BLaER1 (cell line): ENCODE data around the gene CCDC24.

ENCODE experiments used
- H3K27ac ChIP-seq: shearing (Covaris generic); formaldehyde crosslinking; 2 replicates; pipeline ENCODE4 v1.8.1; 2022
- H3K27me3 ChIP-seq: shearing (Covaris generic); formaldehyde crosslinking; 2 replicates; pipeline ENCODE4 v1.8.1; 2022
- H3K36me3 ChIP-seq: shearing (Covaris generic); formaldehyde crosslinking; 2 replicates; pipeline ENCODE4 v1.8.1; 2022
- H3K4me1 ChIP-seq: shearing (Covaris generic); formaldehyde crosslinking; 2 replicates; pipeline ENCODE4 v1.8.1; 2022
- H3K4me2 ChIP-seq: shearing (Covaris generic); formaldehyde crosslinking; 2 replicates; pipeline ENCODE4 v1.8.1; 2022
- H3K4me3 ChIP-seq: shearing (Covaris generic); formaldehyde crosslinking; 2 replicates; pipeline ENCODE4 v1.8.1; 2022
- H3K9ac ChIP-seq: shearing (Covaris generic); formaldehyde crosslinking; 2 replicates; pipeline ENCODE4 v1.8.1; 2022
- H3K9me3 ChIP-seq: shearing (Covaris generic); formaldehyde crosslinking; 2 replicates; pipeline ENCODE4 v1.8.1; 2022
- H4K20me1 ChIP-seq: shearing (Covaris generic); formaldehyde crosslinking; 2 replicates; pipeline ENCODE4 v1.8.1; 2022
- Cebpa-rat ChIP-seq: shearing (Covaris generic); IDR thresholded peaks from 2 replicates; pipeline ENCODE4 v1.8.1; 2022

The CCDC24 gene

GRCh38 chr1:44010935-44011471, 19.6 kb downstream of the CCDC24 start:
- TF ChIP-seq Cebpa-rat = no peak
- H3K4me2 ChIP-seq = peak overlapping the region; percentile 54

GRCh38 chr1:44012404-44012803, 21.0 kb downstream of the CCDC24 start:
- no peaks in the 10 kb centered on the region for H3K27me3 ChIP-seq
- no peak overlapping the region for H3K9ac ChIP-seq
- H3K4me2 ChIP-seq = peak overlapping the region; percentile 54
- H3K4me1 ChIP-seq = peaks cover 34% of the 10 kb centered on the region
- no peaks in the 10 kb centered on the region for H3K9me3 ChIP-seq
- H4K20me1 ChIP-seq = no peaks in the 10 kb centered on the region
- no peak overlapping the region for H3K4me3 ChIP-seq
- TF ChIP-seq Cebpa-rat = no peak
- H3K36me3 ChIP-seq = no peaks in the 10 kb centered on the region; the same call in 1 of the 2 replicates
- no peak overlapping the region for H3K27ac ChIP-seq

More at GRCh38 chr1:44010935-44011471, 19.6 kb downstream of the CCDC24 start:
- Histone ChIP-seq H3K9ac (no peak overlapping the region), H3K4me1 (peaks cover 34% of the 10 kb centered on the region), H3K27me3 (no peaks in the 10 kb centered on the region), H3K36me3 (no peaks in the 10 kb centered on the region; the same call in 1 of the 2 replicates), H3K4me3 (no peak overlapping the region), H3K27ac (0 out of 2 replicates have a peak overlapping the region, but pooled peaks have one; percentile 18), H3K9me3 (no peaks in the 10 kb centered on the region), H4K20me1 (no peaks in the 10 kb centered on the region)

- 0 out of 2 replicates have a peak overlapping the region, but pooled peaks have one; percentile 29 for H3K9ac ChIP-seq
Observed at GRCh38 chr1:44012941-44013609, 21.7 kb downstream of the CCDC24 start.

DNA sequence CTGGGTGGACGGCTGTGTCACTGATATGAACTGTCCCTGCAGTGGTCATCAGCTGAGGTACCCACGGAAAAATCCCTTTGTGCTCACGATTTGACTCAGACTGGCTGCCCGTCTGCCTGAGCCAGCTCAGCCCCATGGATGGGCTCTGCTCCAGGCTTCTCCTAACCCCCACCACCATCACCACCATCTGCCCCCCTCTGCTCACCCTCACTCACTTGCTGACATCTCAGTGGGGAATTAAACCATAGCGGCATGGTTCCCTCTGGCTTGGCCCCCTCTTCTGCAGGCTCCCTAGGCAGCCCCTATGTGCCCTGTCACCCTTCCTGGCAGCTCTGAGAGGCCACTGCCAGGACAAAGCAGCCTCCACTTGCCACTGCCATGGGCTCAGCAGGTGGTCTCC, 22.6 kb downstream of the CCDC24 start:
- no peaks in the 10 kb centered on the region for H3K9me3 ChIP-seq
- no peak for TF ChIP-seq Cebpa-rat

More at GRCh38 chr1:44012941-44013609, 21.7 kb downstream of the CCDC24 start:
- Histone ChIP-seq H3K9me3 (no peaks in the 10 kb centered on the region), H3K27ac (no peak overlapping the region), H3K27me3 (no peaks in the 10 kb centered on the region), H3K4me2 (peak overlapping the region; percentile 54), H4K20me1 (no peaks in the 10 kb centered on the region), H3K4me1 (peaks cover 34% of the 10 kb centered on the region), H3K4me3 (no peak overlapping the region), H3K36me3 (no peaks in the 10 kb centered on the region; the same call in 1 of the 2 replicates)
- TF ChIP-seq Cebpa-rat = no peak

GRCh38 chr1:44014365-44015104, 23.1 kb downstream of the CCDC24 start:
- no peaks in the 10 kb centered on the region; the same call in 1 of the 2 replicates for H3K36me3 ChIP-seq
- H3K4me3 ChIP-seq = no peak overlapping the region
- H3K27ac ChIP-seq = no peak overlapping the region
- no peaks in the 10 kb centered on the region for H3K9me3 ChIP-seq
- H3K9ac ChIP-seq = no peak overlapping the region
- H3K27me3 ChIP-seq = no peaks in the 10 kb centered on the region
- H3K4me2 ChIP-seq = no peak overlapping the region
- H4K20me1 ChIP-seq = no peaks in the 10 kb centered on the region
- TF ChIP-seq Cebpa-rat = no peak
- peaks cover 34% of the 10 kb centered on the region for H3K4me1 ChIP-seq

More for the DNA sequence above, 22.6 kb downstream of the CCDC24 start:
- Histone ChIP-seq H3K27ac (no peak overlapping the region), H3K27me3 (no peaks in the 10 kb centered on the region), H3K4me1 (peaks cover 34% of the 10 kb centered on the region), H3K36me3 (no peaks in the 10 kb centered on the region; the same call in 1 of the 2 replicates), H4K20me1 (no peaks in the 10 kb centered on the region), H3K4me2 (peak overlapping the region; percentile 54; the same call in 1 of the 2 replicates), H3K9ac (no peak overlapping the region), H3K4me3 (no peak overlapping the region)

GRCh38 chr1:44015206-44015605, 23.8 kb downstream of the CCDC24 start:
- Histone ChIP-seq H3K9me3 (no peaks in the 10 kb centered on the region), H4K20me1 (no peaks in the 10 kb centered on the region), H3K4me1 (peaks cover 34% of the 10 kb centered on the region), H3K9ac (no peak overlapping the region), H3K27me3 (no peaks in the 10 kb centered on the region), H3K4me2 (no peak overlapping the region), H3K36me3 (no peaks in the 10 kb centered on the region), H3K27ac (no peak overlapping the region), H3K4me3 (no peak overlapping the region)
- TF ChIP-seq Cebpa-rat = no peak

DNA sequence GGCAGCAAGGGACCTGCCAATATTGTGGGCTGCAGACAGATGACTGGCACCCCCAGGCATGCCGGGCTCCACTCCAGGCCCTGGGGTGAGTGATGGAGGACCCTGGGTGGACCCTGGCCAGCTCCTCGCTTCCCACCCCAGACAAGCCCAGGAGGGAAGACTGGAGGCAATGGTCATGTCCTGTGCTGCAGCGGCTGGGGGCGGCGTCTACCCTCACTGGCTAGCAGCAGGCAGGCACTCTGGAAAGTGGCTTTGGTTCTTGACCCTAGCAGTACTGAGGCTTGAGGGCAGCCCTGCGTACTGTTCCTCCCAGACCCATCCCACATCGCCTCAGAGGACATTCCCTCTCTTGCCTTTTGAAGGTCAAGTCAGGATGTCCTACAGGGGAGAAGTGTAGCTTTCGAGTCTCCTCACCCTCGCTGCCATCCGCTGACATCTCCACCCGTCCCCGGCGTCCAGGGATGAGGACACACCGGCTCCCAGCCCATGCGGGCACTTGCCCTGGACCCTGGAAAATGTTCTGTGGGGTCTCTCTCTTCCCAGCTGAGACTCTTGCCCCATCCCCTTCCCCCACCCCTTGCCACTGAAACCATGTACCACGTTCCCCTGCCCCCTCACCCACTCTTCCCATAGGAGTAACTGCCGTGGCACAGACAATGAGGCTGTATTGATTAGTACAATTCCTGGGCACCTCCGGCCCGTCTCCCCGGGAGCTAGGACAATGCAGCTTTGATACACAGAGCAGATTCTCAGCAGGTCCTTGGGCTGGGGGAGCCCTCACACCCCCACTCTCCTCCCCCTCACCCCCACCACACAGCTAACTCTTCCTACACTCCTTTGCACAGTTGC, 24.9 kb downstream of the CCDC24 start:
- no peak overlapping the region for H3K4me3 ChIP-seq
- no peak overlapping the region for H3K9ac ChIP-seq
- H3K4me1 ChIP-seq = peaks cover 30% of the 10 kb centered on the region
- no peaks in the 10 kb centered on the region for H3K36me3 ChIP-seq
- H3K27ac ChIP-seq = no peak overlapping the region
- TF ChIP-seq Cebpa-rat = no peak
- no peaks in the 10 kb centered on the region for H3K9me3 ChIP-seq
- H3K27me3 ChIP-seq = no peaks in the 10 kb centered on the region
- no peaks in the 10 kb centered on the region for H4K20me1 ChIP-seq
- no peak overlapping the region for H3K4me2 ChIP-seq

DNA sequence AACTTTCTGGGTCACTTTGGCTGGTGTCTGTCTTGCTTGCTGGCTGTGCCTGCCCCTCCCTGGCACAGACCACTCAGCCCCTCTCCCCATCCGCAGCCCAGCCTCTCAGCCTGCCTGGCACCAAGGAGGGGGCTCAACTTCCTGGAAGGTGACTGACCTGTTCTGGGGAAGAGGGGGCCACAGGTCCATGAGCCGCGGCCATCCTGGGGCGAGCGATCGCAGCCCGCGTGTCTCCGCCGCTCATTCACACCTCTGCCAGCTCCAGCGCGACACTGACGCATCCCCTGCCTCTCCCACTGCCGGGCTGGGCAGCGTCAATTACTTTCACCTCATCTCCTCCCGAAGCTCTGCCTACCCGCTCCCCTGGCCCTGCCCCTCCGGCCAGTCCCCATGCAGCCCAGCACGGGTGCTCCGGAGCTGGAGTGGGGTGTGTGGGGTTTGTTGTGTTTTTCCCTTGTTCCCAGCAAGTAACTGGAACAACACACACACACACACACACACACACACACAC, 25.5 kb downstream of the CCDC24 start:
- TF ChIP-seq Cebpa-rat = no peak
- H3K9ac ChIP-seq = no peak overlapping the region
- no peaks in the 10 kb centered on the region for H3K9me3 ChIP-seq

GRCh38 chr1:44019466-44019948, 28.1 kb downstream of the CCDC24 start:
- Histone ChIP-seq H3K36me3 (peaks cover 6% of the 10 kb centered on the region; the same call in 1 of the 2 replicates), H3K4me1 (no peaks in the 10 kb centered on the region), H3K9me3 (no peaks in the 10 kb centered on the region), H3K9ac (no peak overlapping the region), H3K4me2 (no peak overlapping the region), H3K27ac (no peak overlapping the region), H4K20me1 (no peaks in the 10 kb centered on the region), H3K27me3 (no peaks in the 10 kb centered on the region), H3K4me3 (no peak overlapping the region)
- TF ChIP-seq Cebpa-rat = no peak

More for the DNA sequence above, 25.5 kb downstream of the CCDC24 start:
- H3K4me2 ChIP-seq = no peak overlapping the region
- H3K27me3 ChIP-seq = no peaks in the 10 kb centered on the region
- no peaks in the 10 kb centered on the region for H3K36me3 ChIP-seq
- peaks cover 23% of the 10 kb centered on the region for H3K4me1 ChIP-seq
- H3K4me3 ChIP-seq = no peak overlapping the region
- no peaks in the 10 kb centered on the region for H4K20me1 ChIP-seq
- no peak overlapping the region for H3K27ac ChIP-seq
